ENCODE measurements around the gene FBXO31. TPM values are rescaled to one million over a fixed set of nuclear protein-coding genes. Genes with fewer than 3 reads are reported as not detected.

The FBXO31 gene
- total RNA-seq, 1 experiment from 2014 or later = 40.4 TPM

DNA sequence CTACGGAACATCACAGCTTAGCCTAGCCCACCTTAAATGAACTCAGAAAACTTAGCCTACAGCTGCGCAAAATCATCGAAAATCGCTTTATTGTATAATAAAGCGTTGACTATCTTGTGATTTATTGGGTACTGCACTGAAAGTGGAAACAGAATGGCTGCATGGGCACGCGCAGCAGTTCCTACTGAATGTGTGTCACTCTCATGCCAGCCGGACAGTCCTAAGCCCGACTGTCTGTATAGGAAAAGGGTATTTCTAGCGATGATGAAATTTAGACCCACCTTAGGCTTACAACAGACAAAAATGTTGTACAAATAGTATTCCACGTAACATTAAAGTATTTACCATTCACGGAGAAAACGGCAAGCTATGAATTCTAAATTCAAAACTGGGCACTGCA, 9.3 kb downstream of the FBXO31 start:
- no TSS peak for BruUV-seq (replicated peaks)
- no peaks in the 10 kb centered on the region for H3K27me3 Mint-ChIP-seq (ENCODE audit: unreplicated experiment)
- no peak overlapping the region for H3K27ac Mint-ChIP-seq (ENCODE audit: unreplicated experiment)

DNA sequence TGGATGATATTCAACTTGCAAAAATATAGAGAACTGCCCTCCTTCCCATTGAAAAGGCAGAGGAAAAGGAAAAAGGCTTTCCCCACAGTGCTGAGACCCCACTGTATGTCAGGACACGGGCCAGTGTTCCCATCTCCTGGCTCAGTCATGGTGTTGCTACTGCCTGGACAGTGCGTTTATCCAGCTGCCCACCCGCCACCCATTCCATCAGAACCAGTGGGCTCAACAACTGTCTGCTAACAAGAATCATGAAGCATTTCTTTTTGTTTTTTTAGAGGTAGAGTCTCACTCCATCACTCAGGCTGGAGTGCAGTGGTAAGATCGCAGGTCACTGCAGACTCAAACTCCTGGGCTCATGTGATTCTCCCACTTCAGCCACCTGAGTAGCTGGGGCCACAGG, 11.3 kb downstream of the FBXO31 start:
- Mint-ChIP-seq H3K9me3 (ENCODE audit: low read depth, unreplicated experiment) (no peaks in the 10 kb centered on the region), H3K27ac (ENCODE audit: unreplicated experiment) (no peak overlapping the region), H3K4me1 (ENCODE audit: low read depth, unreplicated experiment) (peaks cover 23% of the 10 kb centered on the region), H3K36me3 (ENCODE audit: insufficient read depth, unreplicated experiment) (peaks cover 8% of the 10 kb centered on the region), H3K4me3 (ENCODE audit: low read depth, unreplicated experiment) (no peak overlapping the region), H3K27me3 (ENCODE audit: unreplicated experiment) (no peaks in the 10 kb centered on the region)
- TF ChIP-seq, protein P1, sequence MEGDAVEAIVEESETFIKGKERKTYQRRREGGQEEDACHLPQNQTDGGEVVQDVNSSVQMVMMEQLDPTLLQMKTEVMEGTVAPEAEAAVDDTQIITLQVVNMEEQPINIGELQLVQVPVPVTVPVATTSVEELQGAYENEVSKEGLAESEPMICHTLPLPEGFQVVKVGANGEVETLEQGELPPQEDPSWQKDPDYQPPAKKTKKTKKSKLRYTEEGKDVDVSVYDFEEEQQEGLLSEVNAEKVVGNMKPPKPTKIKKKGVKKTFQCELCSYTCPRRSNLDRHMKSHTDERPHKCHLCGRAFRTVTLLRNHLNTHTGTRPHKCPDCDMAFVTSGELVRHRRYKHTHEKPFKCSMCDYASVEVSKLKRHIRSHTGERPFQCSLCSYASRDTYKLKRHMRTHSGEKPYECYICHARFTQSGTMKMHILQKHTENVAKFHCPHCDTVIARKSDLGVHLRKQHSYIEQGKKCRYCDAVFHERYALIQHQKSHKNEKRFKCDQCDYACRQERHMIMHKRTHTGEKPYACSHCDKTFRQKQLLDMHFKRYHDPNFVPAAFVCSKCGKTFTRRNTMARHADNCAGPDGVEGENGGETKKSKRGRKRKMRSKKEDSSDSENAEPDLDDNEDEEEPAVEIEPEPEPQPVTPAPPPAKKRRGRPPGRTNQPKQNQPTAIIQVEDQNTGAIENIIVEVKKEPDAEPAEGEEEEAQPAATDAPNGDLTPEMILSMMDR (IDR thresholded peaks at IDR 0.05; ENCODE audit: unreplicated experiment) = no peak
- intact Hi-C loops (cut with micrococcal nuclease; ENCODE audit: unreplicated experiment) = no loop called here
- CTCF ChIA-PET = no interaction called here
- DNase-seq = no peak
- no TSS peak for BruUV-seq (replicated peaks)

More for the DNA sequence above, 9.3 kb downstream of the FBXO31 start:
- no peak for DNase-seq
- Mint-ChIP-seq H3K4me3 (ENCODE audit: low read depth, unreplicated experiment) (no peak overlapping the region), H3K4me1 (ENCODE audit: low read depth, unreplicated experiment) (peaks cover 19% of the 10 kb centered on the region), H3K9me3 (ENCODE audit: low read depth, unreplicated experiment) (no peaks in the 10 kb centered on the region), H3K36me3 (ENCODE audit: insufficient read depth, unreplicated experiment) (peaks cover 14% of the 10 kb centered on the region)
- TF ChIP-seq, protein P1 (IDR thresholded peaks at IDR 0.05; ENCODE audit: unreplicated experiment) = no peak
- CTCF ChIA-PET = interaction anchor here (0.6 kb wide), 1 partner anchor 593 kb away, joined by 8 read pairs; no protein-coding TSS in a partner anchor
- intact Hi-C loops (cut with micrococcal nuclease; ENCODE audit: unreplicated experiment) = no loop called here

DNA sequence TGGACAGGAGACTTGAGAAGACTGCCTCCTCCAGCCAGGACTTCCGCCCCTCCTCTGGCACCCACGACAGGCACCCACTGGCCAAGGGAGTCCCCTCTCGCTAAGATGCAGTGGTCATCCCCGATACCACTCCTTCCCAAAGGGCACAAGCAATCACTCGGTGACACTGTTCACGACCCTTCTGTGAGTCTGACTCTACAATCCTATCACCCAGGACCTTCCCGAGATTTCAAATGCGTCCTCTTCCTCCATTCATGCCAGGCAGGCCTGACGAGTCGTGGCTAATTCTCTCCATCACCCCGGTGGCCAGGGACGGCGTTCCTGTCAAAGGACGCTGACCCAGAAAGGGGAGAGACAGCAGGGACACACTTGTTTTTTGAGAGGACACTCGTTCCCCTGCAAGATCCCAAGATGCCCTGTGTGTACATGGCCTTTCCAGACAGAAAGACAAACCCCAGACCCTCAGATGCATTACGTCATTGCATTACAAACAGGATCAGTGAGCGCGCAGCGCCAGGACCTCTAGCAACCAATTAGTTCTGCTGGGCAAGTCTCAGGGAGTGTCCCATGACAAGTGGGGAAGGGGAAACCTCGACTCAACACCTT, 12.2 kb downstream of the FBXO31 start:
- no peak for DNase-seq

DNA sequence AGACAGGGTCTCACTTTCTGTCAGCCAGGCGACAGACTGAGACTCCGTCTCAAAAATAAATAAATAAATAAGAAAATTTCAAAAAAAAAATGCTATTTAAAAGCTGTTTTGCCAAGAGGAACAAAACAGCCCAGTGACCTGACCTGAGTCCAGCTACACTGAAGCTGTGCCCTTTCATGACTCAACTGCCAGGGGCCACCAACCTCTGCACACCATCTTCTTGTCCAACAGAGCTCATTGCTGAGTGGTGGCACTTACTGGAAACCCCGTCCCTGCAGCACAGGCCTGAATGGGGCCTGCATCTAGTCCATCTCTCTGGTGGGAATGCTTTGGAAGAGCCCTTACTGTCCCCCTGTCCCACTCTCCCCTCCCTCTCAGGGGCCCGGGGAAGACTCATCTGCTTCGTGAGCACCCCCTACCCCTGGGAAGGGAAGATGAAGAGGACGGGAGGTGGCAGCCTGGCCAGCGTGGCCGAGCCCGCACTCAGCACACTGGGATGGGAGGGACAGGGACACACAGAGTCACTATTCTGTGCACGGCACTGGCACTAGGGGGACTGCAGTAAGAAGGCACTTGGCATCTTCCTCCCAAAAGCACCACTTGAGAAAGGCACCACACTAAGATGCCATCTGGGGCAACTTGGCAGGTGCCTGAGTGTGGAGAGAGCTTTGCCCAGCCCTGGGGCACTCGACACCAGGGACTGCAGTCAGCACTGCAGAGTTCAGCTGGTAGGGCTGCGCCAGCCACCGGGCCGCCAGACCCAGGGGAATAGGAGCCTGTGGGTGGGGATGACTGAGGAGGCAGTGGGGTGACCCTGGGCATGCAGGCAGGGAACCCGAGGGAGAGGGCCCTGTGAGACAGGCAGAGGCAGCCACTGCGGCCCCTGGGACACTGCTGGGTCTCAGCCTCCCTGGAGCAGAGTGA, 13.5 kb downstream of the FBXO31 start:
- no TSS peak for BruUV-seq (replicated peaks)
- DNase-seq = no peak
- TF ChIP-seq, protein P1 (IDR thresholded peaks at IDR 0.05; ENCODE audit: unreplicated experiment) = no peak
- intact Hi-C loops (cut with micrococcal nuclease; ENCODE audit: unreplicated experiment) = no loop called here
- H3K36me3 Mint-ChIP-seq (ENCODE audit: insufficient read depth, unreplicated experiment) = no peaks in the 10 kb centered on the region
- H3K4me3 Mint-ChIP-seq (ENCODE audit: low read depth, unreplicated experiment) = no peak overlapping the region
- CTCF ChIA-PET = interaction anchor here (1.3 kb wide), 1 partner anchor 13 kb away, joined by 3 read pairs; the partner anchor contains the start of gene FBXO31
- H3K4me1 Mint-ChIP-seq (ENCODE audit: low read depth, unreplicated experiment) = peaks cover 6% of the 10 kb centered on the region
- no peaks in the 10 kb centered on the region for H3K27me3 Mint-ChIP-seq (ENCODE audit: unreplicated experiment)
- H3K27ac Mint-ChIP-seq (ENCODE audit: unreplicated experiment) = no peak overlapping the region
- no peaks in the 10 kb centered on the region for H3K9me3 Mint-ChIP-seq (ENCODE audit: low read depth, unreplicated experiment)

More for the DNA sequence above, 12.2 kb downstream of the FBXO31 start:
- no TSS peak for BruUV-seq (replicated peaks)
- no peak overlapping the region for H3K27ac Mint-ChIP-seq (ENCODE audit: unreplicated experiment)
- H3K36me3 Mint-ChIP-seq (ENCODE audit: insufficient read depth, unreplicated experiment) = peaks cover under 1% of the 10 kb centered on the region
- CTCF ChIA-PET = no interaction called here
- TF ChIP-seq, protein P1 (IDR thresholded peaks at IDR 0.05; ENCODE audit: unreplicated experiment) = no peak
- H3K4me3 Mint-ChIP-seq (ENCODE audit: low read depth, unreplicated experiment) = no peak overlapping the region
- H3K27me3 Mint-ChIP-seq (ENCODE audit: unreplicated experiment) = no peaks in the 10 kb centered on the region
- intact Hi-C loops (cut with micrococcal nuclease; ENCODE audit: unreplicated experiment) = no loop called here
- peaks cover 16% of the 10 kb centered on the region for H3K4me1 Mint-ChIP-seq (ENCODE audit: low read depth, unreplicated experiment)
- no peaks in the 10 kb centered on the region for H3K9me3 Mint-ChIP-seq (ENCODE audit: low read depth, unreplicated experiment)
